K562 (cell line): ENCODE results near the gene CD74. TPM values are rescaled to one million over a fixed set of nuclear protein-coding genes. Genes with fewer than 3 reads are reported as not detected.

ENCODE experiments used
- CTBP1 ChIP-seq: fragments of 450-650 bp; IDR thresholded peaks from 2 replicates; pipeline ENCODE4 v1.6.1; 2016; ENCODE audit warnings: borderline replicate concordance
- FOXJ3 ChIP-seq: sonication (generic); formaldehyde crosslinking; IDR thresholded peaks from 2 replicates; pipeline ENCODE4 v1.4.0; 2020; ENCODE audit warnings: mild to moderate bottlenecking, missing genetic modification reagents
- HDAC1 ChIP-seq, 2 experiments: fragments of 450-650 bp; IDR thresholded peaks; 2 replicates each; pipeline ENCODE4 v1.6.1; 2016 to 2017; ENCODE audit warnings: inconsistent platforms in 1 of 2, mild to moderate bottlenecking in 1 of 2, moderate library complexity in 1 of 2
- KLF1 ChIP-seq: fragments of 450-650 bp; IDR thresholded peaks from 2 replicates; pipeline ENCODE4 v1.6.1; 2016; ENCODE audit warnings: missing genetic modification characterization, missing compliant biosample characterization
- MTF1 ChIP-seq: fragments of 250-450 bp; sonication (Bioruptor Pico); IDR thresholded peaks from 2 replicates; pipeline ENCODE4 v1.9.0; 2021; ENCODE audit warnings: moderate library complexity, mild to moderate bottlenecking, inconsistent platforms, borderline replicate concordance
- NFE2L1 ChIP-seq: fragments of 450-650 bp; IDR thresholded peaks from 2 replicates; pipeline ENCODE4 v1.6.1; 2016; ENCODE audit warnings: missing genetic modification characterization, low read depth, mild to moderate bottlenecking, missing compliant biosample characterization, moderate library complexity, borderline replicate concordance
- PHF20 ChIP-seq: fragments of 450-650 bp; IDR thresholded peaks from 2 replicates; pipeline ENCODE4 v1.6.1; 2018; ENCODE audit not compliant: partially characterized antibody
- RBM14 ChIP-seq: fragments of 200-400 bp; formaldehyde crosslinking; IDR thresholded peaks from 2 replicates; pipeline ENCODE4 v1.6.1; 2018; ENCODE audit warnings: low read depth, mild to moderate bottlenecking, low read length, moderate library complexity, borderline replicate concordance; ENCODE audit not compliant: insufficient read depth
- TFAM ChIP-seq: fragments of 250-450 bp; sonication (Bioruptor Pico); conservative IDR thresholded peaks from 2 replicates; pipeline ENCODE4 v1.5.0; 2021; ENCODE audit warnings: mild to moderate bottlenecking, moderate library complexity
- TGIF2 ChIP-seq: sonication (generic); formaldehyde crosslinking; IDR thresholded peaks from 2 replicates; pipeline ENCODE4 v1.8.1; 2022; ENCODE audit warnings: mild to moderate bottlenecking, missing genetic modification reagents, moderate library complexity
- ZNF23 ChIP-seq: fragments of 250-450 bp; sonication (Bioruptor Pico); IDR thresholded peaks from 2 replicates; pipeline ENCODE4 v1.4.0; 2020; ENCODE audit warnings: mild to moderate bottlenecking
- ZNF57 ChIP-seq: fragments of 450-650 bp; formaldehyde crosslinking; IDR thresholded peaks from 2 replicates; pipeline ENCODE4 v1.4.0; 2020; ENCODE audit warnings: mild to moderate bottlenecking, moderate library complexity
- ZNF589 ChIP-seq: fragments of 200-800 bp; sonication (Bioruptor generic); IDR thresholded peaks from 2 replicates; pipeline ENCODE4 v1.6.1; 2016; ENCODE audit warnings: low read depth, missing genetic modification characterization, missing compliant biosample characterization
- polyA plus RNA-seq, 8 experiments: library from polyadenylated mRNA; depleted of rRNA in 4 of 8; stranded (reverse) in 5 of 8; unstranded in 3 of 8; fragments of >200 nt; fragmentation: Nextera tagmentation in 2 of 8; fragmentation: Illumina TruSeq in 1 of 8; extraction: Ambion mirVana in 2 of 8; extraction: Trizol in 1 of 8; gene quantifications; 2 replicates each; pipeline versions ENCODE4 v1.2.1 to v1.2.3, GENCODE V29; 2011 to 2014; ENCODE audit warnings: inconsistent platforms in 1 of 8, missing spikeins in 1 of 8
- total RNA-seq, 7 experiments: library from RNA; depleted of rRNA in 6 of 7; stranded (reverse); fragments of >200 nt in 6 of 7; fragmentation: Illumina TruSeq in 2 of 7; extraction: Trizol in 2 of 7; gene quantifications; 2 replicates each; pipeline versions ENCODE4 v1.2.1 to v1.2.3, GENCODE V29; 2011 to 2021; ENCODE audit warnings: low replicate concordance in 1 of 7
- TF ChIP-seq, protein P1 (sequence below): fragments of 250-450 bp; sonication (Bioruptor Pico); IDR thresholded peaks from 2 replicates; pipeline ENCODE4 v1.8.0; 2022; ENCODE audit warnings: inconsistent platforms, mild to moderate bottlenecking, moderate library complexity, borderline replicate concordance
- TF ChIP-seq, protein P2 (sequence below), 3 experiments: fragments of 200-800 bp in 1 of 3; fragments of 250-450 bp in 1 of 3; fragments of 450-650 bp in 1 of 3; sonication (Bioruptor Pico) in 1 of 3; sonication (Bioruptor generic) in 1 of 3; formaldehyde crosslinking in 1 of 3; IDR thresholded peaks; 2 replicates each; pipeline versions ENCODE4 v1.6.1 to v1.8.0; 2016 to 2022; ENCODE audit warnings: mild to moderate bottlenecking in 2 of 3, missing genetic modification characterization in 2 of 3, missing compliant biosample characterization in 1 of 3, moderate library complexity in 1 of 3
- TF ChIP-seq, protein P3 (sequence below): fragments of 450-650 bp; IDR thresholded peaks from 2 replicates; pipeline ENCODE4 v1.6.1; 2016
- TF ChIP-seq, protein P4 (sequence below): fragments of 450-650 bp; IDR thresholded peaks from 2 replicates; pipeline ENCODE4 v1.6.1; 2017; ENCODE audit warnings: antibody characterized with exemption

CD74 gene
- total and polyA plus RNA-seq, 9 of the 15 experiments (the other 6 are each of a cell fraction or from before 2014, with no cell fraction given): 0.07 to 4.8 (median 0.32) TPM

DNA sequence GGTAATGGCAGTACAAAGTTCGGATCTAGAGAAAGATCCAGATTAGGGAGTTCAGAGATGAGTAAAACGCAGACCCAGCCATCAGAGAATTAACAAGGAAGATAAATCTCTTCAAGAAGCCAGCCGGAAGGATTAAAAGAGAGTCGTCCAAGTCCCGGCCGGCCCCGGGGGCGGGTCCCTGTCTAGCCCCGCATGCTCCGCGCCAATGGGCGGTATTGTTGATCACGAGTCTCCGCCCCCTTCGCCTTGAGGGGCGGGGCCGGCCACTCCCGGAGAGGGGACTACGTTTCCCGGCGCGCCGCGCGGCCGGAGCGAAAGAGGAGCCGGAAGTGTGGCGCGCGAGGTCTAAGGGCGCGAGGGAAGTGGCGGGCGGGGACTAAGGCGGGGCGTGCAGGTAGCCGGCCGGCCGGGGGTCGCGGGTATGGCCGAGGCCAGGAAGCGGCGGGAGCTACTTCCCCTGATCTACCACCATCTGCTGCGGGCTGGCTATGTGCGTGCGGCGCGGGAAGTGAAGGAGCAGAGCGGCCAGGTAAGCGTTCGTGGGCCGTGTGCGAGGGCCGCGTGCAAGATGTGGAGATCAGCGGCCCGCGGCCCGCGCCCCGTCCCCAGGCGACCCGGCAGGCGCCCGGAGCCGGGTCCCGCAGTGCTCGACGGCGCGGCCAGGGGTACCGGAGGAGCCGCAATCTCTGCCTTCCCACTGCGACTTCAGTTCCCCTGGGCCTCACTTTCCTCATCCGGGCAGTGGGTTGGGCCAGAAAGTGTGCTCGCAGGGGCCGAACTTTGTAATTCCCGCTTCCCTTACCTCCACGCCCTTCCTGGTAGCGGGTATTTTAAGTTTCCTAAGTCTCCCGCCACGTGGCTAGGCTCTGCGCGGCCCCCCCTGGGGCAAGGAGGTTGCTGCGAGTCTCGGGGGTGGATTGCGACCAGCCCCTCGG lies 55.1 kb downstream of the CD74 start, which contains the start of gene TCOF1 (continued):
- TF ChIP-seq CTBP1 (peak; percentile 47; the same call in 1 of the 2 replicates), FOXJ3 (CRISPR knock-in tag) (no peak), KLF1 (tag) (0 out of 2 replicates have a peak, but pooled peaks have one; percentile 30), TGIF2 (0 out of 2 replicates have a peak, but pooled peaks have one; percentile 27), ZNF589 (CRISPR knock-in tag) (no peak), HDAC1 (IDR thresholded peaks at IDR 0.05) (peak in 1 of 2 experiments; percentile 69; a peak in 1 of 4 replicates), PHF20 (peak; percentile 69), NFE2L1 (tag) (no peak), TFAM (CRISPR knock-in tag) (no peak), ZNF57 (CRISPR knock-in tag) (no peak), MTF1 (CRISPR knock-in tag) (no peak), ZNF23 (CRISPR knock-in tag) (no peak), RBM14 (no peak)
- TF ChIP-seq, protein P1, sequence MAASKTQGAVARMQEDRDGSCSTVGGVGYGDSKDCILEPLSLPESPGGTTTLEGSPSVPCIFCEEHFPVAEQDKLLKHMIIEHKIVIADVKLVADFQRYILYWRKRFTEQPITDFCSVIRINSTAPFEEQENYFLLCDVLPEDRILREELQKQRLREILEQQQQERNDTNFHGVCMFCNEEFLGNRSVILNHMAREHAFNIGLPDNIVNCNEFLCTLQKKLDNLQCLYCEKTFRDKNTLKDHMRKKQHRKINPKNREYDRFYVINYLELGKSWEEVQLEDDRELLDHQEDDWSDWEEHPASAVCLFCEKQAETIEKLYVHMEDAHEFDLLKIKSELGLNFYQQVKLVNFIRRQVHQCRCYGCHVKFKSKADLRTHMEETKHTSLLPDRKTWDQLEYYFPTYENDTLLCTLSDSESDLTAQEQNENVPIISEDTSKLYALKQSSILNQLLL (CRISPR knock-in tag): no peak
- TF ChIP-seq, protein P2, sequence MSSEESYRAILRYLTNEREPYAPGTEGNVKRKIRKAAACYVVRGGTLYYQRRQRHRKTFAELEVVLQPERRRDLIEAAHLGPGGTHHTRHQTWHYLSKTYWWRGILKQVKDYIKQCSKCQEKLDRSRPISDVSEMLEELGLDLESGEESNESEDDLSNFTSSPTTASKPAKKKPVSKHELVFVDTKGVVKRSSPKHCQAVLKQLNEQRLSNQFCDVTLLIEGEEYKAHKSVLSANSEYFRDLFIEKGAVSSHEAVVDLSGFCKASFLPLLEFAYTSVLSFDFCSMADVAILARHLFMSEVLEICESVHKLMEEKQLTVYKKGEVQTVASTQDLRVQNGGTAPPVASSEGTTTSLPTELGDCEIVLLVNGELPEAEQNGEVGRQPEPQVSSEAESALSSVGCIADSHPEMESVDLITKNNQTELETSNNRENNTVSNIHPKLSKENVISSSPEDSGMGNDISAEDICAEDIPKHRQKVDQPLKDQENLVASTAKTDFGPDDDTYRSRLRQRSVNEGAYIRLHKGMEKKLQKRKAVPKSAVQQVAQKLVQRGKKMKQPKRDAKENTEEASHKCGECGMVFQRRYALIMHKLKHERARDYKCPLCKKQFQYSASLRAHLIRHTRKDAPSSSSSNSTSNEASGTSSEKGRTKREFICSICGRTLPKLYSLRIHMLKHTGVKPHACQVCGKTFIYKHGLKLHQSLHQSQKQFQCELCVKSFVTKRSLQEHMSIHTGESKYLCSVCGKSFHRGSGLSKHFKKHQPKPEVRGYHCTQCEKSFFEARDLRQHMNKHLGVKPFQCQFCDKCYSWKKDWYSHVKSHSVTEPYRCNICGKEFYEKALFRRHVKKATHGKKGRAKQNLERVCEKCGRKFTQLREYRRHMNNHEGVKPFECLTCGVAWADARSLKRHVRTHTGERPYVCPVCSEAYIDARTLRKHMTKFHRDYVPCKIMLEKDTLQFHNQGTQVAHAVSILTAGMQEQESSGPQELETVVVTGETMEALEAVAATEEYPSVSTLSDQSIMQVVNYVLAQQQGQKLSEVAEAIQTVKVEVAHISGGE (CRISPR knock-in tag; IDR thresholded peaks at IDR 0.05): peak in 1 of 3 experiments; percentile 91; a peak in 2 of 6 replicates
- TF ChIP-seq, protein P3, sequence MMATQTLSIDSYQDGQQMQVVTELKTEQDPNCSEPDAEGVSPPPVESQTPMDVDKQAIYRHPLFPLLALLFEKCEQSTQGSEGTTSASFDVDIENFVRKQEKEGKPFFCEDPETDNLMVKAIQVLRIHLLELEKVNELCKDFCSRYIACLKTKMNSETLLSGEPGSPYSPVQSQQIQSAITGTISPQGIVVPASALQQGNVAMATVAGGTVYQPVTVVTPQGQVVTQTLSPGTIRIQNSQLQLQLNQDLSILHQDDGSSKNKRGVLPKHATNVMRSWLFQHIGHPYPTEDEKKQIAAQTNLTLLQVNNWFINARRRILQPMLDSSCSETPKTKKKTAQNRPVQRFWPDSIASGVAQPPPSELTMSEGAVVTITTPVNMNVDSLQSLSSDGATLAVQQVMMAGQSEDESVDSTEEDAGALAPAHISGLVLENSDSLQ: peak; percentile 62
- TF ChIP-seq, protein P4, sequence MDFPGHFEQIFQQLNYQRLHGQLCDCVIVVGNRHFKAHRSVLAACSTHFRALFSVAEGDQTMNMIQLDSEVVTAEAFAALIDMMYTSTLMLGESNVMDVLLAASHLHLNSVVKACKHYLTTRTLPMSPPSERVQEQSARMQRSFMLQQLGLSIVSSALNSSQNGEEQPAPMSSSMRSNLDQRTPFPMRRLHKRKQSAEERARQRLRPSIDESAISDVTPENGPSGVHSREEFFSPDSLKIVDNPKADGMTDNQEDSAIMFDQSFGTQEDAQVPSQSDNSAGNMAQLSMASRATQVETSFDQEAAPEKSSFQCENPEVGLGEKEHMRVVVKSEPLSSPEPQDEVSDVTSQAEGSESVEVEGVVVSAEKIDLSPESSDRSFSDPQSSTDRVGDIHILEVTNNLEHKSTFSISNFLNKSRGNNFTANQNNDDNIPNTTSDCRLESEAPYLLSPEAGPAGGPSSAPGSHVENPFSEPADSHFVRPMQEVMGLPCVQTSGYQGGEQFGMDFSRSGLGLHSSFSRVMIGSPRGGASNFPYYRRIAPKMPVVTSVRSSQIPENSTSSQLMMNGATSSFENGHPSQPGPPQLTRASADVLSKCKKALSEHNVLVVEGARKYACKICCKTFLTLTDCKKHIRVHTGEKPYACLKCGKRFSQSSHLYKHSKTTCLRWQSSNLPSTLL: no peak
